ENCODE results near the gene RALY.

GRCh38 chr20:34013554-34013953, 19.8 kb downstream of the RALY start:
- no peak for TF ChIP-seq CTCF (IDR thresholded peaks at IDR 0.05)
- no peak for TF ChIP-seq POLR2A (IDR thresholded peaks at IDR 0.05)

Measured in Peyer's patch (tissue), 4 donors.